Measurements from ENCODE around the gene ARID1A.
"Not testable (repeated sequence)": the region's sequence is repeated elsewhere in the genome, so short reads cannot be mapped to it uniquely, and the experiment has no call there.

Gene ARID1A

GRCh38 chr1:26694638-26695355 is 1.0 kb upstream of the ARID1A start:
- Mint-ChIP-seq H3K27ac (peak overlapping the region; percentile 92 to 97), H3K4me3 (peak overlapping the region; percentile 91 to 95), H3K27me3 (no peaks in the 10 kb centered on the region), H3K4me1 (peaks cover 39% of the 10 kb centered on the region), H3K9me3 (no peaks in the 10 kb centered on the region)
- ATAC-seq (peak; percentile 0), DNase-seq (peak in 1 of 2 donors; percentile 21)

DNA sequence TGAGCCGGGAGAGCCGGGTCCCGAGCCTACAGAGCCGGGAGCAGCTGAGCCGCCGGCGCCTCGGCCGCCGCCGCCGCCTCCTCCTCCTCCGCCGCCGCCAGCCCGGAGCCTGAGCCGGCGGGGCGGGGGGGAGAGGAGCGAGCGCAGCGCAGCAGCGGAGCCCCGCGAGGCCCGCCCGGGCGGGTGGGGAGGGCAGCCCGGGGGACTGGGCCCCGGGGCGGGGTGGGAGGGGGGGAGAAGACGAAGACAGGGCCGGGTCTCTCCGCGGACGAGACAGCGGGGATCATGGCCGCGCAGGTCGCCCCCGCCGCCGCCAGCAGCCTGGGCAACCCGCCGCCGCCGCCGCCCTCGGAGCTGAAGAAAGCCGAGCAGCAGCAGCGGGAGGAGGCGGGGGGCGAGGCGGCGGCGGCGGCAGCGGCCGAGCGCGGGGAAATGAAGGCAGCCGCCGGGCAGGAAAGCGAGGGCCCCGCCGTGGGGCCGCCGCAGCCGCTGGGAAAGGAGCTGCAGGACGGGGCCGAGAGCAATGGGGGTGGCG is 371 bp downstream of the ARID1A start:
- Mint-ChIP-seq H3K4me3 (peak overlapping the region in 1 of 2 donors; percentile 51), H3K4me1 (peaks cover 36% of the 10 kb centered on the region), H3K27ac (no peak overlapping the region), H3K27me3 (no peaks in the 10 kb centered on the region), H3K9me3 (no peaks in the 10 kb centered on the region)
- DNase-seq = peak; percentile 31 to 45
- no peak for ATAC-seq

GRCh38 chr1:26696654-26697430 is 1.0 kb downstream of the ARID1A start:
- Mint-ChIP-seq H3K4me1 (peaks cover 34% of the 10 kb centered on the region), H3K27me3 (no peaks in the 10 kb centered on the region), H3K27ac (peak overlapping the region in 1 of 2 donors; percentile 93), H3K4me3 (no peak overlapping the region), H3K9me3 (no peaks in the 10 kb centered on the region)
- ATAC-seq (peak; percentile 47), DNase-seq (peak; percentile 82 to 87)

DNA sequence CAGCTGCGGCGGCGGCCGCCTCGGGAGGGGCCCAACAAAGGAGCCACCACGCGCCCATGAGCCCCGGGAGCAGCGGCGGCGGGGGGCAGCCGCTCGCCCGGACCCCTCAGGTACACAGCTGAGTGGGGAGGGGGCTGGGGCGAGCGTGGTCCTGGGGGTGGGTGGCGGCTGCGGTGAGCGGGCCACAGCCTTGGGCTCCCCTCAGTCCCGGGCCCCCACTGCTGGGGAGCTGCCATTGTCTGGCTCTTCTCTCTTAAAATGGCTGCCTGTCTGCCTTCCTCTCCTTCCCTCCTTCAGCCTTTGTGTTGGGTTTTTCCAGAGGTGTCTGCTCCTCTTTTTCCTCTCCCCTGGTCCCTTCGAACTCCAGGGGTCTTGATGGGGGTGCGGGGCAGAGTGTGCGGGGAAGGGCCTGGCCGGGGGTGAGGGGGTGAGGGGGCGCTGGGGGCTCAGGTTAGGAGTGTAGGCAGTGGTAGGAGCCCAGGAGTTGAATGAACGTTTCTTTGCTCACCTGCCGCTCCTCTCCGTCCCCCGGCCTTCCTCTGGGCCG is 1.7 kb downstream of the ARID1A start:
- peak; percentile 7 for ATAC-seq
- H3K9me3 Mint-ChIP-seq = no peaks in the 10 kb centered on the region

DNA sequence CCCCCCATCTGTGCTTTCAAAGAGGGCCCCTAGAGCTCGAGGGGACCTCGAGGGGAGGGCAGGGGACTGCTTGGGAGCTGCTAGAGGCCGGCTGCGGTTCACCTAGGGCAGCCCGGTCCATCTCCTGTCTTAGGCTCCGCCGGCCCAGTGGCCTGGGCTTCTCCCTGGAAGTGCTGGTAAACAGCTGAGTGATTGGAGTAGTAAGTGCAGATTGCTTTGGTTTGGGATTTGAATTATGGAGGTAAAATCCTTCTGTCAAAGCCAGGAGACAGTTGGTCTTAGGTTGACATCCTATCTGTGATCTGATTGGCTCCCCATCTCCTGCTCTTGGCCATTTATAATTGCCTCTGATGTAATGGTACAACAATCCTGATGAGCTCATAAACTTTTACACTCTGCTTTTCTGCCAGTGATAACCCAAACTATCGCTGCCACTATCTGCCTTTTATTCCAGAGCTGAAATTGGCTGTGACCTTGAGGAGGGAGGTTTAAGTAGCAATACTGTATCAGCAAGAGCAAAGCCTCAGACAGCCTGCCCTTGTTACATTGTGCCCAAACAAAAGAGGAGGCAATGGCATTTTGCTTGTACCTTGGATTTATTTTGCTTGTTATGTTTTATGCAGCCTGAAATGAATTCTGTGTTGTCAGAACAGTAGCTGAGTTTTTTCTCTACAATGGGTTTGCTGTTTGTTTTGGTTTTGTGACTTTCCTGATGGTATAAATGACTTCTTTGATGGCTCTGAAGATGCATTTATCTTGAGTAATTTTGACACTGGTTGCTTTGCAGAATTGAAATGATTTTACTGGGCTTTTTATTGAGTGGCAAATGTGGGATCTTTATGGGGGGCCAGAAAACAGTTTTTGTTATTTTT is 2.4 kb downstream of the ARID1A start:
- H3K27ac Mint-ChIP-seq = no peak overlapping the region
- DNase-seq = peak; percentile 68
- ATAC-seq = peak; percentile 58
- peaks cover 20% of the 10 kb centered on the region for H3K4me1 Mint-ChIP-seq
- H3K4me3 Mint-ChIP-seq = no peak overlapping the region
- H3K27me3 Mint-ChIP-seq = no peaks in the 10 kb centered on the region
- no peaks in the 10 kb centered on the region for H3K9me3 Mint-ChIP-seq

More for the DNA sequence above, 1.7 kb downstream of the ARID1A start:
- peaks cover 28% of the 10 kb centered on the region for H3K4me1 Mint-ChIP-seq
- no peak overlapping the region for H3K27ac Mint-ChIP-seq
- no peak for DNase-seq
- no peak overlapping the region for H3K4me3 Mint-ChIP-seq
- no peaks in the 10 kb centered on the region for H3K27me3 Mint-ChIP-seq

GRCh38 chr1:26700711-26701110 is 4.9 kb downstream of the ARID1A start:
- no peaks in the 10 kb centered on the region for H3K27me3 Mint-ChIP-seq
- no peaks in the 10 kb centered on the region for H3K9me3 Mint-ChIP-seq
- no peak for ATAC-seq
- no peaks in the 10 kb centered on the region for H3K4me1 Mint-ChIP-seq
- DNase-seq = peak in 1 of 2 donors; percentile 29
- H3K27ac Mint-ChIP-seq = no peak overlapping the region
- no peak overlapping the region for H3K4me3 Mint-ChIP-seq

DNA sequence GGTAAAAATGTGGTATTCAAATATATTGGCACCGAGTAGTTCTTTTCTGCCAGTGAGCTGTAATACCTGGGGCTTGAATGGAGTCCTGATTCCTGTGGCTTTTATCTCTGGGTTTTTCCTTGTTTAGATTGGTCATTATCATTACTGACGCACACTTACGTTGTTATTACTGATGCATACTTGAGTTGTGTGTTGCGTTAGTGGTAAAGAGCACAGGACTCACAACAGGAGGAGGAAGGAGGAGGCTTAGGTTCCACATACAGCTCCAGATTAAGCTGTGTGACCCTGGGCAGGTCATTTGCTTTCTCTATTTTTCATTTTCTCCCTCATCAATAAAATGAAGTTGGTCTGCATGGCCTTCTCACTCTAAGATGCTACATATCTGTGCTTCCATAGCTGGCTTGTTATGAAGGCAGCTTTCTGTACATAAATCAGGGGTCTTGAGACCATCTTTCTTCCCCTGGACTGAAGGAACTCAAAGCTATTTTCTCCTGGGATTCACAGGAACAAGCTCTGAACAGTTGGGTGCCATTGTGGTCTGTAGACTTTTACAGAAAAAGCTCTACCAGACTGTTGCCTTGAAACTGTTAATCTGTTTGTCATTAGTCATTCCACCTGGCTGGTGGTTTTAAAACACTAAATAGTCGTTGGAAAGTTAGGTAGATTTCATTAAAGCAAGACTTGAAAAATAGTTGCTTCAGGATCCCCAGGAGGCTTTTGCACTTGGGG is 5.6 kb downstream of the ARID1A start:
- Mint-ChIP-seq H3K27ac (no peak overlapping the region), H3K4me1 (no peaks in the 10 kb centered on the region), H3K27me3 (no peaks in the 10 kb centered on the region), H3K4me3 (no peak overlapping the region), H3K9me3 (no peaks in the 10 kb centered on the region)
- DNase-seq (no peak), ATAC-seq (no peak)

DNA sequence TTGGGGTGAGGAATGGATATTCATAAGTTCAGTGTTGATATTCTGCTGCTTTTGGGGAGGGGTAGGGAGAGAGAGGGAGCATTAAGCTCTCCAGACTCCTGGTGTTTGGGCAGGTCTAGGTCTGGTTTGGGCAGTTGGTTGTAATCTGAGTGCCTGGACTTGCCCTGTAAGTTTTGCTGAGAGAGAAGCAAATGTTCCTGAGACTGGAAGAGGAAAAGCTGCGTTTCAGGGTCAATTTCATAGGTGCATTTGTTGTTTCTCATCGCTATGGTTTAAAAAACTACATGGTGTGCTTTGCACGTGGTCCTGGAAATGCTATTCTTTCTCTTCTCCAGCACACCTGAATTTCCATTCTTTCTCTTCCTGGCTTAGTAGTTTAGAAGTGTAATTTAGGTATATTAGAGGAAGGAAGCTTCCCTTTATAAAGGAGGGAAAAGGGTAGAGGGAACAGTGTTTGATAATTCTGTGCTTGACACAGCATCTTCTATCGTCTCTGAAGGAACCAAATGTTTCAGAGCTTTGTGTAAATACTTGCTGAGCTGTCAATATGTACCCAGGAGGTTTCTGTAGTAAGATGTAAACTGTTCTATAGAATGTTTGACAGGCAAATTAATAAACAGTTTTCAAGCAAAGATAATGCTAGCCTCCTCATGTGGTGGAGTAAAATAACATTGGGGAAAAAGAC is 6.3 kb downstream of the ARID1A start:
- Mint-ChIP-seq H3K4me3 (no peak overlapping the region), H3K4me1 (no peaks in the 10 kb centered on the region), H3K27me3 (no peaks in the 10 kb centered on the region), H3K27ac (no peak overlapping the region), H3K9me3 (no peaks in the 10 kb centered on the region)
- ATAC-seq (no peak), DNase-seq (no peak)

DNA sequence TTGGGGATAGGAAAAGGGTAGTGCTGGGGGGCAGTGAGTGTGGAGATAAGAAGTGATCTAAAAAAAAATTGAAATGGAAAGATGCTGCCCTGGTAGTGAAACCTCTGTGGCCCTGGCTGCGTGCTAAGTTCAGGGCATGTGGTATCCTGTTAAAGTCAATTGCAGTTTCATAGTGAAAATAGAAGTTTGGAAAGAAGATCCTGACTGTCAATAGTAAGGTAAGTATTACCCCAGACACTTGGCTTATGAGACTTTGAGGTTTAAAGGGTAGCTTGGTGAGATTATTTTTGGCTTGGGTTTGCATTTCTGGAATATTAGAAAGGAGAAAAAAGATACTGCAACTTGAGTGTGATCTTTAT is 6.8 kb downstream of the ARID1A start:
- H3K27me3 Mint-ChIP-seq = no peaks in the 10 kb centered on the region
- no peaks in the 10 kb centered on the region for H3K9me3 Mint-ChIP-seq
- peak; percentile 74 for ATAC-seq
- H3K27ac Mint-ChIP-seq = no peak overlapping the region
- no peaks in the 10 kb centered on the region for H3K4me1 Mint-ChIP-seq
- no peak overlapping the region for H3K4me3 Mint-ChIP-seq
- peak; percentile 42 to 56 for DNase-seq

DNA sequence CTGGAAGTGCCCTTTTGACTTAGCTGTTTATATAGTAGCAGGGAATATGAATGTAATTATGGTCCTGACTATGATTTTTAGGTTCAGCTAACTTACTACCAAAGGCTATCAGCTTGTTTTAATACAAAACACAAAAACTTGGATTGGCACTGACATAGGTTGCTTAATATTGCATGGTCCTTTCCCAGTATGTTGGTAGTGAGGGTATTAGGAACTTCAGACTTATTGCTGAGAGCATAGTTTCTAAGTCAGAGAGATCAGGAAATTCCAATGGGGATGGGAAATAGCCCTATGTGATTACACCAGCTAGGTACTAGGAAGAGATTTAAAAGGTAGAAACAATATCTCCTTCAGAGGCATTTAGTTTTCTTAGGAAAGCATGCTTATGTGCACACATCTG is 7.7 kb downstream of the ARID1A start:
- peak overlapping the region in 1 of 2 donors; percentile 70 for H3K27ac Mint-ChIP-seq
- no peaks in the 10 kb centered on the region for H3K9me3 Mint-ChIP-seq
- no peak overlapping the region for H3K4me3 Mint-ChIP-seq
- ATAC-seq = no peak
- DNase-seq = no peak
- peaks cover 2% of the 10 kb centered on the region for H3K4me1 Mint-ChIP-seq
- no peaks in the 10 kb centered on the region for H3K27me3 Mint-ChIP-seq

- peak overlapping the region in 1 of 2 donors; percentile 63 for H3K27ac Mint-ChIP-seq
- no peaks in the 10 kb centered on the region for H3K9me3 Mint-ChIP-seq
- no peak for DNase-seq
- peaks cover 14% of the 10 kb centered on the region for H3K4me1 Mint-ChIP-seq
- ATAC-seq = no peak
- no peaks in the 10 kb centered on the region for H3K27me3 Mint-ChIP-seq
- no peak overlapping the region for H3K4me3 Mint-ChIP-seq
These were observed 8.8 kb downstream of the ARID1A start for GRCh38 chr1:26704629-26705028.

DNA sequence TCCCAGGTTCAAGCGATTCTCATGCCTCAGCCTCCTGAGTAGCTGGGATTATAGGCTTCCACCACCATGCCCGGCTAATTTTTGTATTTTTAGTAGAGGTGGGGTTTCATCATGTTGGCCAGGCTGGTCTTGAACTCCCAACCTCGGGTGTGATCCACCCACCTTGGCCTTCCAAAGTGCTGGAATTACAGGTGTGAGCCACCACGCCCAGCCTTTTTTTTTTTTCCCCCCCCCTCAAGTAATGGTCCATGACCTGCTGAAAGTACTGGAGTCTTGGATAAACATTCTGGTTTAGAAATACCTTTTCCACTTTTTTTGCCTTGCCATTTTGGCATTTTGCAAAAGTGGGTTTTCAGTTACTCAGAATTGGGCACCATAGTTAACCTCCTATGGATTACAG is 9.4 kb downstream of the ARID1A start:
- ATAC-seq, H3K9me3 Mint-ChIP-seq, H3K27me3 Mint-ChIP-seq, H3K27ac Mint-ChIP-seq, DNase-seq: not testable (repeated sequence)
- Mint-ChIP-seq H3K4me3 (peak overlapping the region; percentile 8 to 46), H3K4me1 (peaks cover 17% of the 10 kb centered on the region)

GRCh38 chr1:26705788-26706311 is 10.0 kb downstream of the ARID1A start:
- H3K27me3 Mint-ChIP-seq = no peaks in the 10 kb centered on the region
- DNase-seq = no peak
- ATAC-seq = no peak
- peaks cover 23% of the 10 kb centered on the region for H3K4me1 Mint-ChIP-seq
- no peak overlapping the region for H3K27ac Mint-ChIP-seq
- H3K4me3 Mint-ChIP-seq = peak overlapping the region; percentile 59 to 69
- no peaks in the 10 kb centered on the region for H3K9me3 Mint-ChIP-seq

GRCh38 chr1:26706315-26706714 is 10.5 kb downstream of the ARID1A start:
- DNase-seq = no peak
- Mint-ChIP-seq H3K27ac (peak overlapping the region in 1 of 2 donors; percentile 83), H3K4me3 (peak overlapping the region; percentile 59 to 69), H3K9me3 (no peaks in the 10 kb centered on the region), H3K4me1 (peaks cover 27% of the 10 kb centered on the region), H3K27me3 (no peaks in the 10 kb centered on the region)
- ATAC-seq = no peak

Data from stimulated activated naive CD8-positive, alpha-beta T cell treated with anti-CD3 and anti-CD28 coated beads, Interleukin-15, amount 100 ng/mL, for 72 hours (primary cell).